GM21423 (cell line): Measurements from ENCODE around the gene PIK3AP1.

Experiments used
- ATAC-seq: cut with Tn5 transposase; IDR thresholded peaks from one replicate; pipeline ENCODE4 v1.9.1; 2021; ENCODE audit warnings: mild to moderate bottlenecking, moderate library complexity; ENCODE audit not compliant: unreplicated experiment

The PIK3AP1 gene

DNA sequence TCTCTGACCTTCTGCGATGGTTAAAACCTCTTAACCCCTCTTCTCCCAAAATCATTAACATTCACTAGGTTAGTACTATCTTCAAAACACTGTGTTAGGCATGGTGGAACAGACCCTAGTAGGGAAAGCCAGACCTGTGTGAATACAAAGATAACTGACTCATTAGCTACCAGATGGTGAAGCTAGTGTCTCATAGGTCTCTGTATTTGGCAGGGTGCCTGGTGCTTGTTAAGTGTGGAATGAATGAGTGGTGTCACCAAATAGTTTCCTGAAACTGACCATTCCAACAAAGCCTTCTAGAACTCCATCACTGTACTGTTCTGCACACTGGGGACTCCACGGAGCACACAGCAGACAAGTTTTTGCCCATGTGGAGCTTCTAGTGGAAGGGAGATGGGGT lies 105.8 kb downstream of the PIK3AP1 start:
- no peak for ATAC-seq

DNA sequence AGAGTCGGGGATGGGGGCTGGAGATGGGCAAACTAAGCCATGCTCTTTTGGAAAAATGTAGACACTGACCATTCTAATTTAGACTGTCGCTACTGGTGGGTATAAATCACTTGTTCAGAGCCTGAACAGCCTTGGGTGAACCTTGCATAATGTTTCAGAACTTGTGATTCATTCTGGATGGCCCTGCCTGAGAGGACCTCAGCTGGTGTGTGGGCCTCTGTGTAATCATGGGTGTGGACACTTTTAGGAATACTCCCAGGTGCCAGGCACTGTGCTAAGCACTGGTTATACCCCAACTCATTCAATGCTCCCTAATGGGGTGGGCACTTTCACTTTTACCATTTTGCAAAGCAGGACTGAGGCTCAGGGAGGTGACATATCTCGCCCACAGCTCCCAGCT lies 106.7 kb downstream of the PIK3AP1 start:
- no peak for ATAC-seq

DNA sequence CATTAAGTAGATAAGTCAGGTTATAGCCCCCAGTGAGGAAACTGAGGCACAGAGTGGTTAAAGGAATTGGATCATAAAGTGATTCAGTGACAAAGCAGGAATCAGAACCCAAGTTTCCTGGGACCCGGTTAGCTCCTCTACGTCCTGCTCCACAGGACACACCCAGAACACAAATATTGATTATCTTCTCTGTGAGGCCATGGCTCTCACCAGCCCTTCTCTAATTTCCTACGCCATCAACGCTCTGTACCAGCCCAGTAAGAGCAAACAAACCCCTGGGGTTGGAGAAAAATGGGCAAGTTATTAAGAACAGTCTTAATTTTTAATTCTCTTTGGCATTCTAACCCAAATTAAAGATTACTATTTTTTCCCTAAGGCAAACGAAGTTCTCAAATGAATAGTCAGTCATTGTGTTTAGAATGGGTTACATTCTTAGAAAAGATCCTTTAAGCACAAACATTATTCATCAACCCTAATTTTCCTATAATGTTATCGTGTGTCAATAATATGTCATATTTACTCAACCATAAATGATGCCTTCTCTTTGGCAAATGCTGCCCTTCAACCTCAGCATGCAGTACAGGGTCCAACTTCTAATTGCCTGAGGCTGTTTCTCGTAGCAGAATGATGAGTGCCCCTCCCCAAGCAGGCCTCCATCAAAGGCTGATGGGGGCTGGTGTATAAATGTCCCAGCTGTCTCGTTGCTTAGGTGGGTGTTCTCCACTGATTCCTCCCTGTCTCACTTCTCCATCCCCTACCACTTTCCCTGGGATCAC lies 108.1 kb downstream of the PIK3AP1 start:
- ATAC-seq, result no peak

DNA sequence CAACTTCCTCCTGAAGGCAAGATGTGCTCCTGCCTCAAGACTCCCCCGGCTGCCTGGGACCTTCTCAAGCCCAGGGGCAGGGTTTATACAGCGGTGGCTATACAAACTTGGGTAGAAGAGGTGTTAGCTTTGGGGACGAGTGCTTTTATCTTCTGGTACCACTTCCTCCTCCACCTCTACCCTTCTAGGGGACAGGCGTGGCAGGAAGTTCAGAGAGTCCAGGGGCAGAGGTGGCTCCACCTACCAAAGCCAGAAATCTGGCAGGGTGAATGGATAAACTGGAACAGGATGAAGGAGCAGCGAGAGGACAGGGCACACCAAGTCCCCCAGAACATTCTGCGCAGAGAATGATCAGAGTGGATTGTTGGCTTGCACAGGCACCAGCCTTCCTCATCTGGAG lies 109.5 kb downstream of the PIK3AP1 start:
- ATAC-seq, result no peak

DNA sequence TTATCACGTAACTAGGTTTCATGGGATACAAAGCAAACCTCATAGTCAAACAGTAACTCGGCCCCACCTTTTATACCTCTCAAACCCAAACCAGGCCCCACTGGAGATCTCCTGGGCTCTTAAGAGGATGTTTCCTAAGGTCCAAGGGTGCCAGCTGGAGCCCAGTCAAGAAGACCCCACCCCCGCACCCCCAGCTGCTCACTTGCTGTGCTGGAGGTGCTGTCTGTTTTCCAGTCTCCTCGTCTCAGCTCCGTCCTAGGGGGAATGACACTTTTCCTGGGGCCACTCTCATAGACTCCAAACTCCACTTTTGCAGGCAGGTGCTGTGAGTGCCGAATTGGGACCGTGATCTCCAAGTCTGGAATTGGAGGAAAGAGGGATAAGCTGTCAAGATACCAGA lies 110.8 kb downstream of the PIK3AP1 start:
- ATAC-seq, result no peak

DNA sequence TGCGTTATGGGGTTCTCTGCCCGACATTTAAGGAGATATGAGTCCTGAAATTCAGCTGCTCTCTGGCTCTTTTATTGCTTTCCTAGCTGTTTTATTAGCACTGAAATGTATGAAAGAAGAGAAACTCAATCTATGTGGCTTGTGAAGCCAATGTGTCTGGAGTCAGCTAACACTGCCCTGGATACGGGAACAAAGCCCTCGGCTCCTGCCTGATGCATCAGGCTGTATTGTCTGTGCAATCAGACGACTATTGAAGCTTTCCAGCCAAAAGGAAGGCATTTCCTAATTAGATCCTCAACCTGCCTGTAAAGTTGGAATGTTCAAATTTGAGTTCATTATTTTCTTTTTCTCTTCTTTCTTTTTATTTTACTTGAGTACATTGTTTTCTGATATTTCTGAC lies 111.5 kb downstream of the PIK3AP1 start:
- ATAC-seq, result no peak

DNA sequence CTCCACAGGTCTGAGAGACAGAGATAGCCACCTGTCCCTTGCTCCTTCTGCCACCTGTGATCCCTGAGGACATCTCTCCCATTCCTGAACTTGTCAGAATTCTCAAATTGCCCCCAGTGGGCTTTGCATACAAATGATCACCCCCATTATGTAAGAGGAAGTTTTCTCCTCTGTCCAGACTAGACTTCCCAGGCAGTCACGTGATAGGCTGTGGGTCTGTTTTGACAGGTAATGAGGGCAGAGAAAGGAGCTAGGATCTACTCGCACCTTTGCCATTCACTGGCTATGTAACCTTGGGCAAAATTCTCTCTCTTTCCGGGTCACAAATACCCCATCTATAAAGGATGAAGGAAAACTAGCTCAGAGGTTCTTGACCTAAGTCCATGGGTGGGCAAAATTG lies 112.1 kb downstream of the PIK3AP1 start:
- no peak for ATAC-seq

DNA sequence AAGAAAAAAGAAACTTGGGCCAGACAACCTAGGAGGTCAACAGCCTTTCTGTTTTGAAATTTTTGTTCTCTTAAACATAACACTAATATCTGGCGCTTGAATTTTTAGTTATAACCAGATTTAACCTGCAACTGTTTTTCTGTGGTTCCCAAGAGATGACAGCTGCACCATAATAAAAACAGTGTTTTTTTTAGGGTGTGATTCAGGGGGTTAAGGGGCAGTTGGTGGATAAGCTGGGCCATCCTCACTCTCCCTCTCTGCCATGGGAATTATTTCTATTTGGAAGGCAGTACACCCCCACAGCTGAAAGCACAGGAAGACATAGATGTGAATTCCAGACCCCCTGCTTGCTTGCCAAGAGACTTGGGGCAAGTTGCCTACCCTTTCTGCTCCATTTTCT lies 113.4 kb downstream of the PIK3AP1 start:
- no peak for ATAC-seq

DNA sequence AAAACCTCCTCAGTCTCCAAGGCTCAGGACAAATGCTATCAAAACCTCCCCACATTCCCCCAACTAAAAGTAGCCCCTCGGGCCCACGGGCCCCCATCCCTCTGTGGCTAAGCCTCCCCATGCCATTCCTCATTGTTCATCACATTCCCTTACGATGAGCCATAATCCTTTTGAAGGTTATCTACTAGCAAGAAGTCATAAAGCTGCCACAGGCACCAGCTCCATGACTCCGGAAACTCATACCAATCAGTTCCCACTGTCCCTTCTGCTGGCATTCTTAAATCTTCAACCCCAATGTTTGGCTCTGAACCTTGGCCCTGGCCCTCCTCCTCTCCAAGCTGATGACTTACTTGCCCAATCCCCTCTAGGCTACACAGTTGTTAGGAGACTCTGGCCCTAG lies 114.1 kb downstream of the PIK3AP1 start:
- ATAC-seq, result no peak

DNA sequence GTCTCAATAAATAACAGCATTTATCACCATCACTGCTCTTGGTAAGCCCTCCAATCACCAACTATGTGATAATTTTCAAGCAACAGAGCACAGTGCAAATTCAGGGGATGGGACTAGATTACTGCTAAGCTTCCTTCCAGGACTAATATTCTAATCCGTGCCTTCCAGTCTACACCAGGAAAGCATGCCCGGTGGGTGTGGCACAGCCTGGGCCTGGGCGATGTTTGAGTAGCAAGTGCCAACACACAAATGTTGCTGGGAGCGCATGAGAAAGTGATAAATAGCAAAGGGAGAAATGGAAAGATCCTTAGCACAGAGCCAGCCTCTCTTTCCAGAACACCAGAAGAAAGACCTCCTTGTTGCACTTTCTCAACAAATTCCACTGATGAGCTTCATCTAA lies 120.0 kb downstream of the PIK3AP1 start:
- no peak for ATAC-seq

DNA sequence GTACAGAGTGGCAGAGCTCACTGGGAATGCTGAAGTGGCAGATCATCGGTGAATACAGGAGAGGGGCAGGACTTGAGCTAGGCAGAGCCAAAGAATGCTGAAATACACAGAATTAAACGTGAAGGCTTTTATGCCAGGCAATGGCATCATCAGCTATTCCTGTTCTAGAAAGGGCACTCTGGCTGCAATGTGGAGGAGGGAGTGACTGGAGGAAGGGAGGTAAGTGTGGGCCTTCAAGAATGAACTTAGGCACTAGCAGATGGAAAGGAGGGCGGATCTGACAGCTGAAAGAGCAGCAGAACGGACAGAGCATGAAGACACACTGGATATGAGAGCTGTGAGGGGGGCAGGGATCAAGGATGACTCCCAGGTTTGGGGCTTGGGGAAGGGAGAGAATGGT lies 121.5 kb downstream of the PIK3AP1 start:
- no peak for ATAC-seq

DNA sequence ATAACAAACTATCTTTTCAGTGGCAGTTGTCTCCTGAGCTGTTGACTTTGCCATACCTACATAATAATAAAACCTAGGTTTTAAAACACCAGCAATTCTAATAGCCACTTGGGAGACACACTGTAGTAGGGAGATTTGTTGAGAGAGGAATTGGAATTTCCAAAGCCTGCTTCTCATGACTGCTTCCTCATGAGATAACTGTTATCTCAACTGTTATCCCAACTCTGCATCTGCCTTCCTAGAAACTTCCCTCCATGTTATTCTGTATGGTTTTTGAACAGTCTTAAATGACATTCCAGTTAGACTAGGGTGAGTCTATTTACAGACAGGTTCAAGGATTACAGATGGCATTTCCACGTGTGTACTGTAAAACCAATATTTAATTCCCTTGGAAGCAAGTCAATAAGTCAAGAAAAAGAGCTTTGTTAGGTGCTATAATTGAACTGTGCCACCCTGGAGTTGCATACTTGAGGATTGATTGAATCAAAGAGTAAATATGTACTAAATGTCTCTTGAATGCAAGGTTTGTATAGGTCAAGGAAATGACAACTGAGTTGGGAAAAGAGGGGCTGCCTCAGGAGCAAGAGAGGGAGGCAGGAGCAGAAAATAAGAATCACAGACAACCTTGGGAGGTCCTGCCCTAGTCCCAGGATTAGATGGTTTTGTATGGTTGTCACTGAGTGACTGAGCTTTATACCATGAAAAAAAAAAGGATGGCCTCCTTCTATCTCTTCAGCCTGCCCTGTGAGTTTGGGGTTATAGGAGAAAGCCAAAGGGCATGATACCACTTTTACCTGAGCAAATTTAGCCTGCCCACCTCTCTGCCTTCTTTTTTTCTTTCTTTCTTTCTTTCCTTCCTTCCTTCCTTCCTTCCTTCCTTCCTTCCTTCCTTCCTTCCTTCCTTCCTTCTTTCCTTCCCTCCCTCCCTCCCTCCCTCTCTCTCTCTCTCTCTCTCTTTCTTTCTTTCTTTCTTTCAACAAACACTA lies 123.6 kb downstream of the PIK3AP1 start:
- ATAC-seq, result no peak

DNA sequence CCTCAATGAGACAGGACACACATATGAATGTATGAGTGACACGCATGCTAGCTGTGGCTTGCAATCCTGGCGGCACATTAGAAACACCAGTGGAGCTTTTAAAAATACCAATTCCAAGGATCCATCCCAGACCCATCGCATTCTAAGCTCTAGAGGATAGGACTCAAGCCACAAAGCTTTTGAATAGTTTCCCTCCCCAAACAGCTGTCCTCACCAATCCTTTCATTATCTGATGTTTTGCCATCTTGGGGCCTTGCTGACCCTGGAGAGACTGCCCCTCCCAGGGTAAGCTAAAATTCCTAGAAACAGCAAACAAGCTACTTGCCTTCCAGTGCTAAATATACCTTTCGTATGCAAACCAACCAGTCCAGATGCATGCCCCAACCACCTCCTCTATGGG lies 124.6 kb downstream of the PIK3AP1 start:
- no peak for ATAC-seq

DNA sequence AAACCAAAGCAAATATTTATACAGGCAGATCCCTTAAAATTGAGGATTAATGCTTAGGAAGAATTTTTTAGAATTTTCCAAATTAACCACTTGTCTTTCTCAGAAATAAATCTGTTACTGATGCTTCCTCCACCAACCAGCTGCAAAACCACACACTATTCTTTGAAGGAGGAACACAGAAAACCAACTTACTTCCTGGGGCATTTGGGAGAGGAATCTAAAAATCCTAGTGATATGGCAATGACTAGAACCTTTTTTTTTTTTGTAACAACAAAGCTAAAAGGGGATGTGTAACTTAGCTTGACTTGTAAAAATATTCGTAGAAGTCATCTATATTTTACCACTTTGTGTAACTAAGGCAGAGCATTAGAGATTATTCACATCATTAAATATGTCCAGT lies 128.4 kb downstream of the PIK3AP1 start:
- ATAC-seq, result no peak

DNA sequence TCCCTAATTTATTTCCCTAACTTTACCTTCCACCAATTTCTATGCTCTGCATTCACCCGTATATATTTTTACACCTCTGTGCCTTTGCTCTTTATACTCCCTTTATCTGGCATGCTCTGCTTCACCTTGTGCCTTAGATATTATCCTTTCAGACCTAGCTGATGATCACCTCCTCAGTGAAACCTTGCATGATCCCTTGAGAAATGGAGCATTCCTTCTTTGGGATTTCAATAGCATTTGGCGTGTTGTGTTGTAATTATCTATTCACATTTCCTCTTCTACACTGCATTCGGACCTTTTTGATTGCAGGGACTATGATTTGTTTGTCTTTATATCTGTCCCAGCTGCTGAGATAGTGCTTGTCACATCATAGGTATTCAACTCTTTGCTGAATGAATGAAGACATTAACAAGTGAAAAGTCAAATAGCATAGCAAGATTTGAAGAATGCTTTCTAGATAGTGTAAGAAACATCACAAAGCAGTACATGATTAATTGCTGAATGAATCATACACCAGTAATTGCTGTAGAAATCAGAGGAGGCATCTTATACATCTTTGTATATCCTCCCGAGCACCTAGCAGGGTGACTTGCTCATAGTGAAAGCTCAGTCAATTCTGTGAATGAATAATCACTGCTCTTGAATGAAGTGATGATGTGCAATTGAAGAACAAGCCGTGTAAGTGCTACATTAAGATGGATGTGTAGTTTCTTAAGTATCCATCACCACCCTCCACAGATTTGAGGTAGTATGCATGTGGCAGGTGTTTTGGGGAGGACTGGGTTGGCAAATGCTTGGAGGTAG lies 131.5 kb downstream of the PIK3AP1 start:
- ATAC-seq, result peak; percentile 30

DNA sequence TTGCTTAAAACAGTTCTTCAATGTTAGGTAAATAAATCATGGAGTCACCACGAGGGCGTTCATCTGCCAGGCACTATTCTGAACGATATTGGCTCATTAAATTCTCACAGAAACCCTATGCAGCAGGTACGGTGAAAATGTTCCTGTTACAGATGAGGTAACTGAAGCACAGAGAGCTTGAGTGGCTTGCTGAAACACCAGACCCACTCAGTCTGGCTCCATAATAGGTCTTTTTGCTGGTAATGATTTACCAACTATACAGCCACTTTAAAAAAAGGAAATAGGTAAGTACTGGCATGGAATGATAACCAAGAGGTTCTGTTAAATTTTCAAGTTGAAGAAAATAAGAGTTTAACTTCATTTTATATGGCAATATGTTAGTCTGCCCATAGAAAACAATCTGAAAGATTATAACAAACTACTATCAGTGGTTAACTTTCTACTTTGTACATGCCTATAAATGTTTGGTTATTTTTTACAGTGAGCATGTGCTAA lies 132.2 kb downstream of the PIK3AP1 start:
- ATAC-seq, result no peak

DNA sequence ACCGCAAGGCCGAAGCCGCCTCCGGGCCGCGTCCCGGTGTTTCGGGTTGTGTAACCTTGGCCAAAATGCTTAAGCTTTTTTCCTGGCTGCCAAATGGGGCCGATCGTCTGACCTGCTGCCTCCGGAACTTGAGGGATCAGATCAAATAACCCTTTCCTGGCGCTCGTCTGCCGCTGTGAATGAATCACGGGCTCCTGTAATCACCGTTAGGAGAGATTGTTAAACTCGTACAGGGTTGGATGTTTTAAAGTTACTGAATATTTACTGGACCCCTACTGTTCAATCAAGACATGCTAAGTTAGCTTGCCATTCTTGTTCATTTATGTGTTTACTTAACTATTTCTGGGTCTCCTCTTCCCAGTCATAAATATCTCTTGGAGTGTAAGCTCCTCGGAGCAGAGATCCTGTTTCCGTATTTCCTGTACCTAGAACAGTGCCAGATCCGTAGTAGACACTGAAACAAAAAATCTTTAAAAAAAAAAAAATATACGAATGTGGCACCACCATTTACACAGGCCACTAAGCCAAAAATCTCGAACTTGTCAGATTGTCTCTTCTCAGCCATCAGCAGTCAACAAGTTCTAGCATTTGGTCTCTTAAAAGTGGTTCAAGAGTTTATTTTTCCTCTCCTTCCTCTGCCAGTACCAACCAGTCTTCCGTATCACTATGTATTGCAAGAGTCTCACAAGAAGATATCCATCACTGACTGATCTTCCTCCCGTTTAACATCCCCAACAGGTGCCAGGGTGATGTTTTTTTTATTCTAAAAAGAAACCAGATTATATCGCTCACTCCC lies 132.9 kb downstream of the PIK3AP1 start:
- ATAC-seq, result peak; percentile 7

DNA sequence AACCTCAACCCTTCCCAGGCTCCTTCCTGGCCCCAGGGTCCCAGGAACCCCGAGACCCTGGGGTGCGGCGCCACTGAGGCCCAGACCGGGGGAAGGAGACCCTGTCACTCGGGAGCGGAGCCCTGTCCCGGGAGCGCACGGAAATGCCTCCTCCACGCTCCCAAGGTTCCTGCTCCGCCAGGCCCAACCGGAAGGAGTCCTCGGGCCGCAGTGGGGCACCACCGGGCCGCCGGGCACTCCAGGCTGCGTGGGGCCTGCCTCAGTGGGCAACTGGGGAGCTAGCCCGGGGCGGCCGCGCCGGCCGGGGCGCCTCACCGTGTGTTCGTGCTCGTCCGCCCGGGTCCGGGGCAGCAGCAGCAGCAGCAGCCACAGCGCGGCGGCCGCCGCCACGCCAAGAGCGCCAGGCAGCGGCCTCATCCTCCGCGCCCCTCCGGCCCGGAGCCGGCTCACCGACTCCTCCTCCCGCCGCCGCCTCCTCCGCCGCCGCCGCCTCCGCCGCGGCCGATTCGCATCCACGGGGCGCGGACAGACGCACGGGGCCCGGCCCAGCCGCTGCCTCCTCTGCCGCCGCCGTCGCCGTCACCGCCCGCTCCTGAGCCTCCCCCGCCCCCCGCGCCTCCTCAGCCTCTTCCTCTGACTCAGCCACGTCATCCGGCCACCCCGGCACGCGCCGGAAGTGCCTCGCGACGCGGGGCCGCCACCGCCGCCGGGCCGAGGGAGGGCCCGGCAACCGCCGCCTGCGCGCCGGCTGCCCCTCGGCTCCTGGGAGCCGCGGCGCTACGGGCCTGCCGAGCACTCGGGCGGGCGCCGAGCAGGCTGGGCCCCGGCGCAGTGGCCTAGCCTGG lies 133.7 kb downstream of the PIK3AP1 start, which contains the start of gene TM9SF3:
Gene TM9SF3, minus strand, starts transcription at position 594 of the 845 bp plus-strand sequence. Its CDS starts 177 bp downstream, at position 417.
- ATAC-seq, result peak; percentile 71

DNA sequence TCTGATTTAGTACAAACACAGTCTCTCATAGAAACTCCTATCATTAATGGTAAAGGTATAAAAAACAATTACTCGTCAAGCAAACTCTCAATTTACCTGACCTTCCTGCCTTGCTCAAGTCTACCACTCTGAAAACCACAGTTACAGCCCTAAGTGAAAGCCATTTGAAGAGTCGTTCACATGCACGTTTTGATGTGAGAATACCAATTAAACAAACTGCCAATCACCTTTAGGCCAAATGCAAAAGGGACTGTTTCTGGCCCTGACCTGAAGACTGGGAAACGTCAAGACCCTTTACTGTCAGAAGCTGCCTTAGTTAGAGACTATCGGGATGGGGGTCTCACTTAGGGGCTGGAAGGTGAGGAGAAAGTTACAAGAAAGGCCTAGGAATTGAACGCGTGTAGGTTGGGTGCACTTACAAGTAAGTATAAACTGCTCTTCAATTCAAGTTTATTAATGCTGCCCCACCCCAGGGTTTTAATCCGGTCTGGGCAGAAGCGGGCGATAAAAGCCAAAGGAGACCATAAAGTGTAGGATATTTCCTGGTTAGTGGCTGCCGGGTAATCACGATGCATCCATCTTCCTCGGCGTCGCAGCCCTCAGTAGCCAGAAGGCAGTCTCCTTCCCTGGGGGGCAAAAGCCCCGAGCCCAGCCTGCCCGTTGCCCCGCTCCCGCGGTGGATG lies 134.4 kb downstream of the PIK3AP1 start:
- ATAC-seq, result no peak
